CD4-positive, alpha-beta T cell (primary cell): Measurements from ENCODE around the gene PRSS56. TPM values are rescaled to one million over a fixed set of nuclear protein-coding genes. Genes with fewer than 3 reads are reported as not detected.

ENCODE experiments used
- ATAC-seq: fragments of 200-7000 bp; cut with Tn5 transposase; one replicate; pipeline ENCODE4 v1.10.0; 2022; ENCODE audit warnings: mild to moderate bottlenecking; ENCODE audit not compliant: poor library complexity
- CTCF ChIA-PET: fragments of 350-600 bp; sonication (Branson Sonifier 250); formaldehyde crosslinking; loops from one replicate; lab custom pipeline; 2021; ENCODE audit warnings: antibody characterized with exemption, inconsistent platforms; lab: Charles Lee
- POLR2A ChIA-PET: fragments of 350-600 bp; sonication (Branson Sonifier 250); formaldehyde crosslinking; loops from one replicate; lab custom pipeline; 2021; ENCODE audit warnings: antibody characterized with exemption, inconsistent platforms; lab: Charles Lee
- DNase-seq, 14 experiments: peaks; one replicate each; pipeline ENCODE4 v3.0.0-alpha.2; 2013 to 2020; ENCODE audit warnings: mixed read lengths in 2 of 14
- H3K27ac ChIP-seq, 2 donors: one replicate each; pipeline versions ENCODE4 v1.5.1 to v1.7.0; 2013; ENCODE audit warnings: low read length in 2 of 2, low read depth in 1 of 2, mild to moderate bottlenecking in 1 of 2
- H3K27me3 ChIP-seq, 2 experiments: 1 replicate in 1 of 2; 2 replicates in 1 of 2; pipeline versions ENCODE4 v1.6.1 to v1.7.0; 2013; ENCODE audit warnings: low read length in 2 of 2, control low read depth in 1 of 2, mild to moderate bottlenecking in 1 of 2, moderate library complexity in 1 of 2; ENCODE audit not compliant: insufficient read depth in 2 of 2, control insufficient read depth in 1 of 2
- H3K36me3 ChIP-seq: one replicate; pipeline ENCODE4 v1.6.1; 2013; ENCODE audit warnings: low read length, control low read depth; ENCODE audit not compliant: insufficient read depth
- H3K4me1 ChIP-seq: one replicate; pipeline ENCODE4 v1.6.1; 2013; ENCODE audit warnings: low read length, control low read depth; ENCODE audit not compliant: insufficient read depth
- H3K4me3 ChIP-seq: one replicate; pipeline ENCODE4 v1.5.1; 2013; ENCODE audit warnings: mild to moderate bottlenecking, low read length, moderate library complexity
- H3K9me3 ChIP-seq, 2 experiments: 1 replicate in 1 of 2; 2 replicates in 1 of 2; pipeline versions ENCODE4 v1.6.1 to v1.7.0; 2013; ENCODE audit warnings: low read length in 2 of 2, mild to moderate bottlenecking in 2 of 2, control low read depth in 1 of 2, moderate library complexity in 1 of 2; ENCODE audit not compliant: control insufficient read depth in 1 of 2, insufficient read depth in 1 of 2
- H3K27ac Mint-ChIP-seq: one replicate; pipeline ENCODE4 v1.8.0; 2020; ENCODE audit warnings: mixed read lengths
- H3K27me3 Mint-ChIP-seq: one replicate; pipeline ENCODE4 v1.8.0; 2021; ENCODE audit warnings: mixed read lengths
- H3K36me3 Mint-ChIP-seq: one replicate; pipeline ENCODE4 v1.8.0; 2021; ENCODE audit warnings: low read depth, mixed read lengths
- H3K4me1 Mint-ChIP-seq: one replicate; pipeline ENCODE4 v1.8.0; 2021; ENCODE audit warnings: low read depth, mixed read lengths
- H3K4me3 Mint-ChIP-seq: one replicate; pipeline ENCODE4 v1.8.0; 2020; ENCODE audit warnings: mild to moderate bottlenecking, mixed read lengths
- H3K9me3 Mint-ChIP-seq: one replicate; pipeline ENCODE4 v1.8.0; 2020; ENCODE audit warnings: mixed read lengths
- CTCF ChIP-seq: fragments of 200-600 bp; IDR thresholded peaks from one replicate; pipeline ENCODE4 v1.8.0; 2022; ENCODE audit warnings: antibody characterized with exemption, mild to moderate bottlenecking
- intact Hi-C, 2 experiments: fragments of 100-400 bp; cut with DNase I in 1 of 2; cut with micrococcal nuclease in 1 of 2; formaldehyde crosslinking; loops; one replicate each; pipeline versions ENCODE4 v1.15.1 to v1.9.0; 2023 to 2025; cut with DNase I, micrococcal nuclease
- total RNA-seq, 174 experiments: library from RNA in 2 of 174; stranded (reverse) in 2 of 174; gene quantifications; one replicate each; pipeline ENCODE4 v1.2.3 and lab custom pipeline; 2021 to 2026

PRSS56 gene
- total RNA-seq, 2 experiments from 2014 or later: not detected

- Mint-ChIP-seq H3K4me3 (no peak overlapping the region), H3K27me3 (no peaks in the 10 kb centered on the region), H3K9me3 (no peaks in the 10 kb centered on the region), H3K4me1 (no peaks in the 10 kb centered on the region), H3K27ac (no peak overlapping the region), H3K36me3 (peaks cover 94% of the 10 kb centered on the region)
- DNase-seq (no peak), ATAC-seq (no peak)
- ChIA-PET CTCF (no interaction called here), POLR2A (interaction anchor here (1.0 kb wide), 1 partner anchor 9 kb away, joined by 3 read pairs; no protein-coding TSS in a partner anchor)
- Histone ChIP-seq H3K4me3 (no peak overlapping the region), H3K9me3 (no peaks in the 10 kb centered on the region), H3K27me3 (no peaks in the 10 kb centered on the region), H3K27ac (no peak overlapping the region), H3K4me1 (no peaks in the 10 kb centered on the region), H3K36me3 (peaks cover 85% of the 10 kb centered on the region)
- no peak for TF ChIP-seq CTCF
- intact Hi-C loops: no loop called here
These were observed 42.4 kb downstream of the PRSS56 start for GRCh38 chr2:232562515-232563151.

DNA sequence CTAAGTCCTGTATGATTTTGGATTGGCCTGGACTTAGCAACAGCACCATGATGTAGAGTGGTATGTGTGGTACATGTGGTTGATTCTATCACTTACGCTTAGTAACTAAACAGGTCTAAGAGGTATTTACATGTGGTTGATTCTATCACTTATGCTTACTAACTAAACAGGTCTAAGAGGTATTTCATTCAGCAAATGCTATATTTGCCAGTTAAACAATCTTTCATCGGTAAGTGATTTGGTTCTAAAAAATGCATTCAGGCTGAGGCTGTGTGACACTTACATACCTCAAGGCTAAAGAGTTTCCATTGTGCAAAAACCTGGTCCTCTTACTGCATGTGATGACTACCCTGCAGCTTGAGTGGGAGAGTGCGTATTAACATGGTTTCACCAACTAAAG lies 43.4 kb downstream of the PRSS56 start:
- Histone ChIP-seq H3K4me1 (no peaks in the 10 kb centered on the region), H3K27ac (no peak overlapping the region), H3K9me3 (no peaks in the 10 kb centered on the region), H3K4me3 (no peak overlapping the region), H3K36me3 (peaks cover 87% of the 10 kb centered on the region), H3K27me3 (no peaks in the 10 kb centered on the region)
- H3K4me3 Mint-ChIP-seq: no peak overlapping the region
- no peak overlapping the region for H3K27ac Mint-ChIP-seq
- POLR2A ChIA-PET: interaction anchor here (1.0 kb wide), 1 partner anchor 10 kb away, joined by 3 read pairs; no protein-coding TSS in a partner anchor
- TF ChIP-seq CTCF: no peak
- ATAC-seq (no peak), DNase-seq (no peak)
- intact Hi-C loops: no loop called here
- H3K9me3 Mint-ChIP-seq: no peaks in the 10 kb centered on the region
- H3K36me3 Mint-ChIP-seq: peaks cover 96% of the 10 kb centered on the region
- CTCF ChIA-PET: no interaction called here
- H3K4me1 Mint-ChIP-seq: no peaks in the 10 kb centered on the region
- H3K27me3 Mint-ChIP-seq: no peaks in the 10 kb centered on the region

- peaks cover 78% of the 10 kb centered on the region for H3K36me3 ChIP-seq
- no peaks in the 10 kb centered on the region for H3K27me3 Mint-ChIP-seq
- no peak overlapping the region for H3K27ac Mint-ChIP-seq
- no peak overlapping the region for H3K27ac ChIP-seq
- no peaks in the 10 kb centered on the region for H3K9me3 Mint-ChIP-seq
- H3K27me3 ChIP-seq: no peaks in the 10 kb centered on the region
- H3K36me3 Mint-ChIP-seq: peaks cover 100% of the 10 kb centered on the region
- H3K4me3 Mint-ChIP-seq: no peak overlapping the region
- H3K9me3 ChIP-seq: no peaks in the 10 kb centered on the region
- POLR2A ChIA-PET: interaction anchor here (1.1 kb wide), 1 partner anchor 18 kb away, joined by 3 read pairs; the partner anchor contains the start of gene TIGD1
- DNase-seq: no peak
- no peak overlapping the region for H3K4me3 ChIP-seq
- no peak for TF ChIP-seq CTCF
- ATAC-seq: no peak
- CTCF ChIA-PET: no interaction called here
- intact Hi-C loops: no loop called here
- H3K4me1 Mint-ChIP-seq: no peaks in the 10 kb centered on the region
- no peaks in the 10 kb centered on the region for H3K4me1 ChIP-seq
These were observed 47.5 kb downstream of the PRSS56 start for GRCh38 chr2:232567721-232568120.
